Measurements from ENCODE around the gene CERK.

DNA sequence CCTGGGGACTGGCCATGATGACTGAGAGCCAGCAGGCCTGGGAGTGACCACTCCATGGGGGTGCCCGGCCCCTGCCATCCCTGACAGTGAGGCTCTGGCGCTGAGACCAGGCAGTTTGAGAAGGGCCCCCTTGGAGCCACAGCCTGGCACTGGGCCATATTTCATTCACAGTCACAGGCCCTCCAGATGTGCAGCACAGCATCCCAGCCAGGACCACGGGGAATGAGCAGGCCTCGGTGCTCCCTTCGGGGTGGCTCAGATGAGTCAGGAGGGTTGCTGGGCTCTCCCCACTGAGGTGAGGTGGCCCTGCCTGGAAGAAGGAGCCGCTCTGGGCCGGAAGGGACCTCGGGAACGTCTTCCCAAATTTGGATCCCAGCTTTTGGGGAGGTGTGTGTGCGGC, 64.8 kb downstream of the CERK start:
- TF ChIP-seq, protein P1, sequence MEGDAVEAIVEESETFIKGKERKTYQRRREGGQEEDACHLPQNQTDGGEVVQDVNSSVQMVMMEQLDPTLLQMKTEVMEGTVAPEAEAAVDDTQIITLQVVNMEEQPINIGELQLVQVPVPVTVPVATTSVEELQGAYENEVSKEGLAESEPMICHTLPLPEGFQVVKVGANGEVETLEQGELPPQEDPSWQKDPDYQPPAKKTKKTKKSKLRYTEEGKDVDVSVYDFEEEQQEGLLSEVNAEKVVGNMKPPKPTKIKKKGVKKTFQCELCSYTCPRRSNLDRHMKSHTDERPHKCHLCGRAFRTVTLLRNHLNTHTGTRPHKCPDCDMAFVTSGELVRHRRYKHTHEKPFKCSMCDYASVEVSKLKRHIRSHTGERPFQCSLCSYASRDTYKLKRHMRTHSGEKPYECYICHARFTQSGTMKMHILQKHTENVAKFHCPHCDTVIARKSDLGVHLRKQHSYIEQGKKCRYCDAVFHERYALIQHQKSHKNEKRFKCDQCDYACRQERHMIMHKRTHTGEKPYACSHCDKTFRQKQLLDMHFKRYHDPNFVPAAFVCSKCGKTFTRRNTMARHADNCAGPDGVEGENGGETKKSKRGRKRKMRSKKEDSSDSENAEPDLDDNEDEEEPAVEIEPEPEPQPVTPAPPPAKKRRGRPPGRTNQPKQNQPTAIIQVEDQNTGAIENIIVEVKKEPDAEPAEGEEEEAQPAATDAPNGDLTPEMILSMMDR (IDR thresholded peaks at IDR 0.05), result no peak
- TF ChIP-seq POLR2A (IDR thresholded peaks at IDR 0.05) (no peak), EP300 (IDR thresholded peaks at IDR 0.05) (no peak)
